Activated naive CD4-positive, alpha-beta T cell treated with anti-CD3 and anti-CD28 coated beads, Interleukin-2, amount 10 ng/mL, durations not matched to agents 7 days and 5 days (primary cell): ENCODE data around the gene CRABP1.

ENCODE experiments used
- CTCF ChIA-PET: fragments of 350-600 bp; sonication (Branson Sonifier 250); formaldehyde crosslinking; loops from one replicate; lab custom pipeline; 2021; ENCODE audit warnings: antibody characterized with exemption; lab: Charles Lee
- DNase-seq: peaks from one replicate; pipeline ENCODE4 v3.0.0-alpha.2; 2020
- H3K27ac Mint-ChIP-seq: one replicate; pipeline ENCODE4 v1.8.0; 2021; ENCODE audit warnings: mild to moderate bottlenecking, moderate library complexity, mixed read lengths
- H3K27me3 Mint-ChIP-seq: one replicate; pipeline ENCODE4 v1.8.0; 2021; ENCODE audit warnings: mild to moderate bottlenecking, mixed read lengths
- H3K36me3 Mint-ChIP-seq: one replicate; pipeline ENCODE4 v1.8.0; 2021; ENCODE audit warnings: mixed read lengths
- H3K4me1 Mint-ChIP-seq: one replicate; pipeline ENCODE4 v1.8.0; 2021; ENCODE audit warnings: mixed read lengths
- H3K4me3 Mint-ChIP-seq: one replicate; pipeline ENCODE4 v1.8.0; 2021; ENCODE audit warnings: mild to moderate bottlenecking, moderate library complexity, mixed read lengths
- H3K9me3 Mint-ChIP-seq: one replicate; pipeline ENCODE4 v1.8.0; 2021; ENCODE audit warnings: mixed read lengths

The CRABP1 gene

DNA sequence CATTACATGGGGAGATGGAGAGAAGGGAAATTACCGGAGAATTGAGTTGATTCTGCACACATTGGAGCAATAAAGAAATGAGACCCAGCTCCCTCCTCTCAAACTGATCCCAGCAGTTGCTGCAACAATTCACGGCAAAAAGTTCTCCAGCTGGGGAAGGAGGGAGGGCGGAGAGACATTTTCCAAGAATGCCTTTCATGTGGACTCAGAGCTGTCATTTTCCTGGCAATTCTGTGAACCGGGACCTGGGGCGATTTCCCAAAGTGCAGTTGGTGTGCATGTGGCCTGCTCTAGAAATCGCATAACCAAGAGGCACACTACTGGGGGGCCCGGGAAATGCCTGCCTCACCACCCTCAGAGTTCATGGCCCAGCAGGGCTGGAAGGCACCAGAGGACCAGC lies 49.2 kb downstream of the CRABP1 start:
- H3K27ac Mint-ChIP-seq: no peak overlapping the region
- no peak overlapping the region for H3K4me3 Mint-ChIP-seq
- no peaks in the 10 kb centered on the region for H3K4me1 Mint-ChIP-seq
- H3K27me3 Mint-ChIP-seq: peaks cover 36% of the 10 kb centered on the region
- DNase-seq: no peak
- CTCF ChIA-PET: no interaction called here
- H3K9me3 Mint-ChIP-seq: no peaks in the 10 kb centered on the region
- H3K36me3 Mint-ChIP-seq: no peaks in the 10 kb centered on the region

DNA sequence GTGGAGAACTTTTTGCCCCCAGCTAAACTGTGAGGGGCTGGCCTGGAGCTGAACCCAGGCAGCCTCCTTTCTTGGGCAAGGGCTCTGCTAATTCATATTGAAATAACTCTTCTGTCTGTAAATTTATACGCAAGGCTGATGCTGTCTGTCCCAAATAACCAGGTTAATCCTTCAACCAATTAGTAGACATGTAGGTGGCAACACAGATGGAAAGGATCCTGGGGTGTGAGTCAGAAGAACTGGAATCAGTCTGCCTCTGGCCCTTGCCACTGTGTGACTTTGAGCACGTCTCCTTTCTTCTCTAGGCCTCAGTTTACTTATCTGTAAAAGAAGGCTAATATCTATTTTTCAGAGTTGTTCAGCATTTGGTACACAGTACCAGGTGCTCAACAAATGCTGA lies 49.6 kb downstream of the CRABP1 start:
- no peaks in the 10 kb centered on the region for H3K4me1 Mint-ChIP-seq
- CTCF ChIA-PET: no interaction called here
- H3K9me3 Mint-ChIP-seq: no peaks in the 10 kb centered on the region
- no peak overlapping the region for H3K27ac Mint-ChIP-seq
- no peak overlapping the region for H3K4me3 Mint-ChIP-seq
- no peak for DNase-seq
- H3K36me3 Mint-ChIP-seq: no peaks in the 10 kb centered on the region
- H3K27me3 Mint-ChIP-seq: peaks cover 32% of the 10 kb centered on the region

DNA sequence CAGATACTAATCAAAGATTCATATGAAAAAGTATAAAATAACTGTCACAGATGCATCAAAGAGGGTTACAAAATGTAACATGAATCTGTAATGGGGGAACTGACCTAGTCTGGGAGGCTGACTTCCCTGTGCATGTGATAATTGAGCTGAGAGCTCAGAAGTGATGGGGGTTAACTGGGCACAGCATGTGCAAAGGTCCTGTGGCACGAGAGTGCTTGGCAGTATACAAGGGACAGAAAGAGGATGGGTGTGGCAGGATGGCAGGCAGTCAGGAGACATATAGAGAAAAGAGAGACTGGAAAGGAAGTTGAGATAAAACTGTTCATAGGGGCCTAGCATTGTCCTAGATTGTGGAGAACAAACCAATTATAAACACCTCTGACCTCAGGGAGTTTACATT lies 50.1 kb downstream of the CRABP1 start:
- H3K27me3 Mint-ChIP-seq: peaks cover 27% of the 10 kb centered on the region
- no peaks in the 10 kb centered on the region for H3K4me1 Mint-ChIP-seq
- H3K4me3 Mint-ChIP-seq: no peak overlapping the region
- CTCF ChIA-PET: interaction anchor here (1.1 kb wide), 1 partner anchor 14 kb away, joined by 3 read pairs; no protein-coding TSS in a partner anchor
- no peaks in the 10 kb centered on the region for H3K36me3 Mint-ChIP-seq
- H3K27ac Mint-ChIP-seq: no peak overlapping the region
- no peaks in the 10 kb centered on the region for H3K9me3 Mint-ChIP-seq
- DNase-seq: no peak

DNA sequence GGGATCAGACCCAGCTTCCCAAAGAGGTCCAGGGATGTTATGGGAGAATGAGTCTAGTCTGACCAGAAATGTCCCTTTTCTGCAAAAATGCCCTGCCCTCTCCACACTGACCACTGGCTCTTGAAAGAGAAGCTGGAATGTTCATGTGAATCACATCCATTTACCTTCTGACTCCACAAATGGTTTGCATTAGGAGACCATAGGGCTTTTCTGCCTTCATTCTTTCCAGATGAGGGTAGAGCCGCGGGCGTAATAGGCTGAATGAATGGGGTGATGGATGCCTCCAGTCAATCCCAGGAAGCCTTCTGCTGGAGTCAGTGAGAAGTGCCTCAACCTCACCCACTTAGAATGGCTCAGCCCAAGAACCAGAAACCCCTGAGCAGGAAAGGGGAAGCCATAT lies 50.7 kb downstream of the CRABP1 start:
- no peak for DNase-seq
- Mint-ChIP-seq H3K9me3 (no peaks in the 10 kb centered on the region), H3K27me3 (peaks cover 22% of the 10 kb centered on the region), H3K36me3 (no peaks in the 10 kb centered on the region), H3K4me1 (no peaks in the 10 kb centered on the region), H3K27ac (no peak overlapping the region), H3K4me3 (no peak overlapping the region)
- CTCF ChIA-PET: interaction anchor here (1.1 kb wide), 1 partner anchor 13 kb away, joined by 3 read pairs; no protein-coding TSS in a partner anchor

DNA sequence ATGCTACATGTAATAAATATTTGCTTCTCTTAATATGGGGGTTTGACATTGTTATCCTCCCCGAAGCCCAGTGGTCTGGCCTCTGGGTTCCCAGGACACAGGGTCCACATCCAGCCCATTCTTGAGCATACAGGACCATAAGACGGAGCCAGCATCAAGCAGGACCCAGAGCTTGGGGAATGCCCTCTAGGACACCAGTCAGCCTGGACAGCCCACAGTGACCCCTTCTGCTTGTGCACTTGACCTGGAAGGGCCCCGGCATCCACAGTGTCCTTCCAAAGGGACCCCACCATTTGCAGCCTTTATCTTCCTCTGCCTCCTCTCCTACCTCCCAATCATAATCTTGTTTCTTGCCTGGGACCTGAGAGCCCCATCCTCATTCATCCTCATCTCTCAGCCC lies 51.6 kb downstream of the CRABP1 start:
- CTCF ChIA-PET: no interaction called here
- no peaks in the 10 kb centered on the region for H3K4me1 Mint-ChIP-seq
- H3K27me3 Mint-ChIP-seq: peaks cover 14% of the 10 kb centered on the region
- H3K27ac Mint-ChIP-seq: no peak overlapping the region
- DNase-seq: no peak
- no peaks in the 10 kb centered on the region for H3K9me3 Mint-ChIP-seq
- no peak overlapping the region for H3K4me3 Mint-ChIP-seq
- H3K36me3 Mint-ChIP-seq: no peaks in the 10 kb centered on the region

DNA sequence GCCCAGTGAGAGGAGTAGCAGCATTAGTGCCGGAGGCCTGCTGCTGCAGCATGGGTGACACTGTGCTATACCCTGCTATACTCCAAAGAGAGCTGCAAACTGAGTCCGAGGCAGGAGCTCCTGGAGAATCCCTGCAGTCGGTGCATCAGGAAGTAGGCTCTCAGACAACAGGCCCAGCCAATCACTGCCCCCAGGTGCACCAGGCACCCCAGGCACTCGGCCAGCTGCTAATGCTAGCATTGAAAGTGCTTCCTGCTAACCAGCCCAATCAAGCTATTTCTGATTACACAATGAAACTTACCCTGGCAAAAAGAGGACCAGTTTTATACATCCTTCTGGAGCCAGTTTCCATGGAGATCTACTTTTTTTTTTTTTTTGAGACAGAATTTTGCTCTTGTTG lies 52.3 kb downstream of the CRABP1 start:
- Mint-ChIP-seq H3K36me3 (no peaks in the 10 kb centered on the region), H3K4me3 (no peak overlapping the region)
- CTCF ChIA-PET: no interaction called here

DNA sequence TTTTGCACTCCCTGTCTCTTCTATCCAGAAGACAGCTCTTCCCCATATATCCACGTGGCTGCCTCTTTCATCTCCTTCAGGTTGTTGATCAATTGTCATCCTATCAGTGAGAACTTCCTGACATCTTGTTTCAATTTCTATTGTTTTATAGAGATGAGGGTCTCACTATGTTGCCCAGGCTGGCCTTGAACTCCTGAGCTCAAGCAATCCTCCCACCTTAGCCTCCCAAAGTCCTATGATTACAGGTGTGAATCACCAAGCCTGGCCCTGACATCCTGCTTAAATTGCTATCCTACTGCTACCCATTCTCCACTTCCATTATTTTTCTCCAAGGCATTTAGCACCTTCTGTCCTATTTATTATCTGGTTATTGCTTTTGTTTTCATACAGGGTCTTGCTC lies 53.0 kb downstream of the CRABP1 start:
- no peak for DNase-seq
- no peaks in the 10 kb centered on the region for H3K36me3 Mint-ChIP-seq
- H3K4me1 Mint-ChIP-seq: no peaks in the 10 kb centered on the region
- CTCF ChIA-PET: no interaction called here
- no peaks in the 10 kb centered on the region for H3K9me3 Mint-ChIP-seq
- no peak overlapping the region for H3K4me3 Mint-ChIP-seq
- H3K27ac Mint-ChIP-seq: no peak overlapping the region
- H3K27me3 Mint-ChIP-seq: peaks cover 11% of the 10 kb centered on the region

More for the DNA sequence above, 52.3 kb downstream of the CRABP1 start:
- DNase-seq: no peak
- Mint-ChIP-seq H3K9me3 (no peaks in the 10 kb centered on the region), H3K4me1 (no peaks in the 10 kb centered on the region), H3K27ac (no peak overlapping the region), H3K27me3 (peaks cover 11% of the 10 kb centered on the region)

DNA sequence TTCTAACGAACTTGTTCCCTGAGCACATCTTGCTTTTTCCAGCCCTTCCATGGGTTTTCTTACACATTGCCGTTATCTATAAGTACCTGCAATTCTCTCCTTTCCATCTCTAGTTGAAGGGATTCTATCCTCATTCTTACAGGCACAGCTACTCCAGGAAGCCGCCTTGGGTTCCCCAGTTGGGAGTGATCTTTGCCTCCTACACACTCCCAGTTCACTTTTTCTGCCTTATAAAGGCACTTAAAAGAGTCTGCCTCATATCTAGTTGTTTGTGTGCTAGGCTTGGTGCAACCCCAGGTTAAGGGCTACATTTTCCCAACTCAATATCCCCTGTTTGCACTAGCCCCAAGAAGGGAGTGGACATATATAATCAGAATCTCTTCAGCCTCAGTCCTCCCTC lies 53.9 kb downstream of the CRABP1 start:
- Mint-ChIP-seq H3K9me3 (no peaks in the 10 kb centered on the region), H3K27ac (no peak overlapping the region), H3K4me1 (no peaks in the 10 kb centered on the region), H3K4me3 (no peak overlapping the region), H3K27me3 (peaks cover 8% of the 10 kb centered on the region), H3K36me3 (no peaks in the 10 kb centered on the region)
- CTCF ChIA-PET: interaction anchor here (1.1 kb wide), 1 partner anchor 29 kb away, joined by 4 read pairs; no protein-coding TSS in a partner anchor
- no peak for DNase-seq

DNA sequence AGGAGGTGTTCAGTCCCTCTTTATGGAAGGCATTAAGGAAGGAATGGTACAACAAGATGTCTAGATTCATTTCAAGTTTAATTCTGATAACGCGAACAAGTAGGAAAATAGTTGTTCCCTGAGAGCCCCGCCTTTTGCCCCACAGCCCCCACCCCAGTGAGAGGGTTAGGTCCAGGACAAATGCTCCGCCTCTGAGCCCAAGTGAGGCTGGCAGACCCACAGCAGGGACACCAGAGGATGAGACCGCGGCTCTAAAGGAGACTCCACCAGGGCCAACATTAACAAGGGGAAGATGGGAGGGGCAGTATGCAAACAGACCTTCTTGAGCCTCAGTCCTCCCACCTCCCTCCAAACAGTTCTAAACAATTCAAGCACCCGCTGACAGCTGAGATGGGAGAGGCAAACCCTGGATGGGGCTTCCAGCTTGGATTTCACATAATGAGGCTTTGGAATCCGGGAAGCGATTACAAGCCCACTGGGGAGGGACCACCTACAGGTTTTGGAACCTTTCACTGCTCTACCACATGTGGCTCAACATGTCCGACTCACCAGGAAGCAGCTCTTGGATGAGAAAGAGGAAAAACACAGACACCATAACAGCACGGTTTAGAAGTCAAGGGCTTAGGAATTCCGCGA lies 54.9 kb downstream of the CRABP1 start:
- CTCF ChIA-PET: interaction anchor here (1.1 kb wide), 1 partner anchor 28 kb away, joined by 4 read pairs; no protein-coding TSS in a partner anchor
- Mint-ChIP-seq H3K27me3 (peaks cover 3% of the 10 kb centered on the region), H3K27ac (no peak overlapping the region), H3K4me1 (no peaks in the 10 kb centered on the region), H3K36me3 (no peaks in the 10 kb centered on the region), H3K9me3 (no peaks in the 10 kb centered on the region), H3K4me3 (no peak overlapping the region)
- DNase-seq: no peak

DNA sequence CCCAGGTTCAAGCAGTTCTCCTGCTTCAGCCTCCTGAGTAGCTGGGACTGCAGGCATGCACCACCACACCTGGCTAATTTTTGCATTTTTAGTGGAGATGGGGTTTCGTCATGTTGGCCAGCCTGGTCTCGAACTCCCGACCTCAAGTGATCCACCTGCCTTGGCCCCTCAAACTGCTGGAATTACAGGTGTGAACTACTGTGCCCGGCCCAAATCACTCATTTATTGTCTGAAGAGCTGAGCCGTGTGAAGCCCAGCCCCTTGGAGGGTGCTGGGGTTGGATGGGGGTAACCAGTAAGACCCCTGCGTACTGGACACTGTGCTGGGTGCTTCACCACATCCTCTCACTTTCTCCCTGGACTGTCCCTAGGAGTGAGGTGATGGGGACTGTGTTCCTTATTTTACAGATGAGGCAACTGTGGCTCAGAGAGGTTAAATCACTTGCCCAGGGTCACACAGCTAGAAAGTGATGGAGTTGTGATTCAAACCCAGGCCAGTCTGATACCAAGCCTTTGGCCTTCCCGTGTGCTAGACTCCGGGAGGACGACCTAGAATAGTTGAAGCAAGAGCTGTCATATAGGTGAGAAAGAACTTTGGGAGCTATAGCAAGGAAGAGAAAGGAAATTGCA lies 56.1 kb downstream of the CRABP1 start:
- Mint-ChIP-seq H3K4me3 (no peak overlapping the region), H3K4me1 (no peaks in the 10 kb centered on the region), H3K36me3 (no peaks in the 10 kb centered on the region), H3K27me3 (peaks cover 3% of the 10 kb centered on the region), H3K27ac (no peak overlapping the region), H3K9me3 (no peaks in the 10 kb centered on the region)
- CTCF ChIA-PET: interaction anchor here (1.1 kb wide), 1 partner anchor 50 kb away, joined by 4 read pairs; no protein-coding TSS in a partner anchor
- no peak for DNase-seq

DNA sequence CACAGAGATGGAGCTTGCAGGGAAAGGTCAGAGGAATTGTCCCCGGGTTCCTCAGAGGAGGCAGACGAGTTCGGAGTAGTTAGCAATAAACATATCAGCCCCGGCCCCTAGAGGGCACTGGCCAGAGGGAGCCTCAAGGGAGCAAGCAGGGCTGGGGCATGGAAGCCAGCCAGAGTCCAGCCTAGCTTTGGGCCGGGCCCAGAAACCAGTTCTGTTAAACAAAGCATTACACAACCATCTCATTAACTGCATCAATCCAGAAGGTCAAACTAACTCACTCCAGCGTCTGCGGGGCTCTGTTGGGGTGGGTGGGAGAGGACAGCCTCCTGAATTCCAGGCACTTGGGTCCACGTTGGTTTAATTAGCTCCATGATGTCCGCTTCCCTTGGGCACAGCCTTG lies 56.8 kb downstream of the CRABP1 start:
- no peak overlapping the region for H3K4me3 Mint-ChIP-seq
- H3K36me3 Mint-ChIP-seq: no peaks in the 10 kb centered on the region
- no peaks in the 10 kb centered on the region for H3K4me1 Mint-ChIP-seq
- CTCF ChIA-PET: interaction anchor here (1.1 kb wide), 1 partner anchor 51 kb away, joined by 4 read pairs; no protein-coding TSS in a partner anchor
- H3K9me3 Mint-ChIP-seq: no peaks in the 10 kb centered on the region
- no peak overlapping the region for H3K27ac Mint-ChIP-seq
- peaks cover 8% of the 10 kb centered on the region for H3K27me3 Mint-ChIP-seq
- no peak for DNase-seq

DNA sequence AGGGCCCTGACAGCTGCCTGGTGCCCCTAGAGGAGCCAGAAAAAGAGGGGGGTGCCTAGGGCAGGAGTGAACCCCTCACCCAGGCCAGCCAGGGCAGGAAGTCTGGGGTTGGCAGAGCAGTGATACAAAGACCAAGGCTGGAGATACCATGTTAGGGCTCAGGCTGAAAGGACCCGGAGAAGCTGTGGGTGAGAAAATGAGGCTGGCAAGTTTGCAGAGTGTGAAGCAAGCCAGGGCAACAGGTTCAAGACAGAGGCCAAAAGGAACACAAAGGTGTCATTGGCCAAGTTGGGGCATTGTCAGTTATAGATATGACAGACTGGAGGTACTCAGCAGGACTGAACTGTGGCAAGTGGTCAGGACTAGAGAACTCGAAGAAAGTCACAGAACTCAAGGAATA lies 57.2 kb downstream of the CRABP1 start:
- CTCF ChIA-PET: no interaction called here
- Mint-ChIP-seq H3K4me1 (no peaks in the 10 kb centered on the region), H3K4me3 (no peak overlapping the region), H3K9me3 (no peaks in the 10 kb centered on the region), H3K36me3 (no peaks in the 10 kb centered on the region), H3K27me3 (peaks cover 8% of the 10 kb centered on the region), H3K27ac (no peak overlapping the region)
- DNase-seq: no peak
